HepG2 (cell line): ENCODE results near the gene MTTP. TPM values are rescaled to one million over a fixed set of nuclear protein-coding genes. Genes with fewer than 3 reads are reported as not detected.

Experiments
- AGO1 ChIP-seq: fragments of 200-400 bp; formaldehyde crosslinking; IDR thresholded peaks from 2 replicates; pipeline ENCODE4 v1.6.1; 2017; ENCODE audit warnings: mild to moderate bottlenecking, low read depth, low read length, moderate library complexity; ENCODE audit not compliant: poor library complexity, severe bottlenecking
- ATF2 ChIP-seq: sonication (generic); formaldehyde crosslinking; IDR thresholded peaks from 2 replicates; pipeline ENCODE4 v1.4.0; 2020; ENCODE audit warnings: missing genetic modification reagents
- DZIP1 ChIP-seq: sonication (generic); formaldehyde crosslinking; IDR thresholded peaks from 2 replicates; pipeline ENCODE4 v1.5.0; 2020; ENCODE audit warnings: mild to moderate bottlenecking, missing genetic modification reagents
- MAFF ChIP-seq: IDR thresholded peaks from 2 replicates; pipeline ENCODE4 v1.6.1; 2011; ENCODE audit warnings: low read depth, low read length, improper control_type of control experiment
- MZF1 ChIP-seq: sonication (generic); formaldehyde crosslinking; IDR thresholded peaks from 2 replicates; pipeline ENCODE4 v1.8.1; 2023; ENCODE audit warnings: mild to moderate bottlenecking, missing genetic modification reagents, borderline replicate concordance
- REST ChIP-seq, 2 experiments: IDR thresholded peaks; 2 replicates each; pipeline ENCODE4 v1.6.1; 2011 to 2012; ENCODE audit warnings: low read length in 2 of 2, borderline replicate concordance in 1 of 2, low read depth in 1 of 2, mild to moderate bottlenecking in 1 of 2, moderate library complexity in 1 of 2
- SETDB1 ChIP-seq: sonication (generic); formaldehyde crosslinking; IDR thresholded peaks from 2 replicates; pipeline ENCODE4 v1.5.1; 2020; ENCODE audit warnings: missing genetic modification reagents, mild to moderate bottlenecking, borderline replicate concordance
- SYNCRIP ChIP-seq: fragments of 200-400 bp; formaldehyde crosslinking; IDR thresholded peaks from 2 replicates; pipeline ENCODE4 v1.6.1; 2018; ENCODE audit warnings: mild to moderate bottlenecking, low read depth, low read length; ENCODE audit not compliant: insufficient read depth
- ZBED4 ChIP-seq: sonication (generic); formaldehyde crosslinking; IDR thresholded peaks from 2 replicates; pipeline ENCODE4 v1.4.0; 2020; ENCODE audit warnings: missing genetic modification reagents, borderline replicate concordance
- ZNF292 ChIP-seq: sonication (generic); formaldehyde crosslinking; IDR thresholded peaks from 2 replicates; pipeline ENCODE4 v1.8.1; 2022; ENCODE audit warnings: mild to moderate bottlenecking, low read depth, missing genetic modification reagents, borderline replicate concordance
- ZNF329 ChIP-seq: sonication (generic); formaldehyde crosslinking; IDR thresholded peaks from 2 replicates; pipeline ENCODE4 v1.9.0; 2021; ENCODE audit warnings: low read depth, mild to moderate bottlenecking, missing genetic modification reagents
- ZNF431 ChIP-seq: sonication (generic); formaldehyde crosslinking; IDR thresholded peaks from 2 replicates; pipeline ENCODE4 v1.9.0; 2022; ENCODE audit warnings: missing genetic modification reagents, low read depth, mild to moderate bottlenecking, borderline replicate concordance
- ZNF446 ChIP-seq: sonication (generic); formaldehyde crosslinking; IDR thresholded peaks from 2 replicates; pipeline ENCODE4 v1.5.0; 2020; ENCODE audit warnings: mild to moderate bottlenecking, missing genetic modification reagents
- polyA plus RNA-seq, 8 experiments: library from polyadenylated mRNA; depleted of rRNA in 3 of 8; stranded (reverse) in 7 of 8; unstranded in 1 of 8; fragments of >200 nt; fragmentation: Illumina TruSeq in 4 of 8; extraction: Trizol in 4 of 8; gene quantifications; 2 replicates each; pipeline versions ENCODE4 v1.2.1 to v1.2.3, GENCODE V29; 2011 to 2016; ENCODE audit warnings: low read depth in 4 of 8, missing spikeins in 1 of 8, mixed read lengths in 1 of 8; ENCODE audit not compliant: insufficient read depth in 1 of 8
- total RNA-seq, 5 experiments: library from RNA; depleted of rRNA; stranded (reverse); fragments of >200 nt; fragmentation: Illumina TruSeq; extraction: Trizol; gene quantifications; 2 replicates each; pipeline ENCODE4 v1.2.3, GENCODE V29; 2016; ENCODE audit warnings: low read depth in 1 of 5

MTTP gene
- total and polyA plus RNA-seq, 2 of the 13 experiments (the other 11 are each of a cell fraction or from before 2014, with no cell fraction given): 84.7 to 102 TPM

GRCh38 chr4:99574530-99575324 is at the start of gene MTTP (continued):
- TF ChIP-seq SETDB1 (no peak), ZNF329 (no peak), AGO1 (no peak), SYNCRIP (no peak), ZBED4 (CRISPR knock-in tag) (peak; percentile 59; the same call in 1 of the 2 replicates), MZF1 (CRISPR knock-in tag) (no peak), ATF2 (CRISPR knock-in tag) (peak; percentile 46; the same call in 1 of the 2 replicates), DZIP1 (no peak), ZNF292 (CRISPR knock-in tag) (peak; percentile 76; the same call in 1 of the 2 replicates), ZNF431 (CRISPR knock-in tag) (peak; percentile 49; the same call in 1 of the 2 replicates), MAFF (no peak), ZNF446 (no peak), REST (IDR thresholded peaks at IDR 0.05; ENCODE audit: borderline replicate concordance in 1 of 2, low read depth in 1 of 2, low read length in 2 of 2) (peak in 1 of 2 experiments; percentile 75; a peak in 1 of 4 replicates)
